BE2C (cell line): ENCODE measurements around the gene FARS2.

Experiments
- DNase-seq: peaks from one replicate; pipeline ENCODE4 v3.0.0-alpha.2; 2020
- H3K27me3 ChIP-seq: fragments of 250-450 bp; sonication (Bioruptor Pico); 2 replicates; pipeline ENCODE4 v1.5.1; 2020; ENCODE audit warnings: mild to moderate bottlenecking
- H3K36me3 ChIP-seq: fragments of 250-450 bp; sonication (Bioruptor Pico); 2 replicates; pipeline ENCODE4 v1.5.1; 2020; ENCODE audit warnings: mild to moderate bottlenecking
- H3K4me1 ChIP-seq: fragments of 250-450 bp; sonication (Bioruptor Pico); 2 replicates; pipeline ENCODE4 v1.5.1; 2020
- H3K4me3 ChIP-seq: 2 replicates; pipeline ENCODE4 v1.5.1; 2011; ENCODE audit warnings: low read depth, low read length
- H3K9me3 ChIP-seq: fragments of 250-450 bp; sonication (Bioruptor Pico); 2 replicates; pipeline ENCODE4 v1.5.1; 2020
- CTCF ChIP-seq: IDR thresholded peaks from 2 replicates; pipeline ENCODE4 v1.5.1; 2012; ENCODE audit warnings: mild to moderate bottlenecking, low read depth, low read length

The FARS2 gene

GRCh38 chr6:5520796-5521195, 259.5 kb downstream of the FARS2 start:
- H3K9me3 ChIP-seq: no peaks in the 10 kb centered on the region
- H3K36me3 ChIP-seq: no peaks in the 10 kb centered on the region
- no peaks in the 10 kb centered on the region for H3K27me3 ChIP-seq
- no peak for DNase-seq
- H3K4me3 ChIP-seq: no peak overlapping the region
- H3K4me1 ChIP-seq: peaks cover 18% of the 10 kb centered on the region
- no peak for TF ChIP-seq CTCF

GRCh38 chr6:5521322-5521721, 260.0 kb downstream of the FARS2 start:
- Histone ChIP-seq H3K36me3 (no peaks in the 10 kb centered on the region), H3K4me3 (no peak overlapping the region), H3K9me3 (no peaks in the 10 kb centered on the region), H3K27me3 (no peaks in the 10 kb centered on the region), H3K4me1 (peaks cover 18% of the 10 kb centered on the region)
- TF ChIP-seq CTCF: no peak
- no peak for DNase-seq

GRCh38 chr6:5522147-5522546, 260.8 kb downstream of the FARS2 start:
- H3K4me3 ChIP-seq: no peak overlapping the region
- H3K9me3 ChIP-seq: no peaks in the 10 kb centered on the region
- peaks cover 18% of the 10 kb centered on the region for H3K4me1 ChIP-seq
- H3K27me3 ChIP-seq: no peaks in the 10 kb centered on the region
- no peaks in the 10 kb centered on the region for H3K36me3 ChIP-seq
- DNase-seq: no peak
- TF ChIP-seq CTCF: no peak

GRCh38 chr6:5524110-5524509, 262.8 kb downstream of the FARS2 start:
- no peak for DNase-seq
- no peaks in the 10 kb centered on the region for H3K9me3 ChIP-seq
- no peak for TF ChIP-seq CTCF
- no peak overlapping the region for H3K4me3 ChIP-seq
- peaks cover 18% of the 10 kb centered on the region for H3K4me1 ChIP-seq
- H3K27me3 ChIP-seq: no peaks in the 10 kb centered on the region
- no peaks in the 10 kb centered on the region for H3K36me3 ChIP-seq

GRCh38 chr6:5525209-5525608, 263.9 kb downstream of the FARS2 start:
- TF ChIP-seq CTCF: no peak
- DNase-seq: no peak

GRCh38 chr6:5529015-5529414, 267.7 kb downstream of the FARS2 start:
- TF ChIP-seq CTCF: no peak
- DNase-seq: no peak

More at GRCh38 chr6:5525209-5525608, 263.9 kb downstream of the FARS2 start:
- Histone ChIP-seq H3K4me3 (no peak overlapping the region), H3K9me3 (no peaks in the 10 kb centered on the region; the same call in 1 of the 2 replicates), H3K27me3 (no peaks in the 10 kb centered on the region), H3K36me3 (no peaks in the 10 kb centered on the region), H3K4me1 (peaks cover 10% of the 10 kb centered on the region)

More at GRCh38 chr6:5529015-5529414, 267.7 kb downstream of the FARS2 start:
- H3K36me3 ChIP-seq: no peaks in the 10 kb centered on the region
- no peaks in the 10 kb centered on the region; the same call in none of the 2 replicates for H3K4me1 ChIP-seq
- no peaks in the 10 kb centered on the region; the same call in 1 of the 2 replicates for H3K9me3 ChIP-seq
- no peaks in the 10 kb centered on the region for H3K27me3 ChIP-seq
- H3K4me3 ChIP-seq: no peak overlapping the region
